Nucleus accumbens (tissue), 56 donors: Measurements from ENCODE around the gene CCDC32.
A peak's percentile ranks its signal among the peaks of the same experiment; 100 is the strongest.

ENCODE experiments used
- DNase-seq, 56 donors: peaks; one replicate each; lab custom pipeline; 2025; lab: John Stamatoyannopoulos, UW

The CCDC32 gene

DNA sequence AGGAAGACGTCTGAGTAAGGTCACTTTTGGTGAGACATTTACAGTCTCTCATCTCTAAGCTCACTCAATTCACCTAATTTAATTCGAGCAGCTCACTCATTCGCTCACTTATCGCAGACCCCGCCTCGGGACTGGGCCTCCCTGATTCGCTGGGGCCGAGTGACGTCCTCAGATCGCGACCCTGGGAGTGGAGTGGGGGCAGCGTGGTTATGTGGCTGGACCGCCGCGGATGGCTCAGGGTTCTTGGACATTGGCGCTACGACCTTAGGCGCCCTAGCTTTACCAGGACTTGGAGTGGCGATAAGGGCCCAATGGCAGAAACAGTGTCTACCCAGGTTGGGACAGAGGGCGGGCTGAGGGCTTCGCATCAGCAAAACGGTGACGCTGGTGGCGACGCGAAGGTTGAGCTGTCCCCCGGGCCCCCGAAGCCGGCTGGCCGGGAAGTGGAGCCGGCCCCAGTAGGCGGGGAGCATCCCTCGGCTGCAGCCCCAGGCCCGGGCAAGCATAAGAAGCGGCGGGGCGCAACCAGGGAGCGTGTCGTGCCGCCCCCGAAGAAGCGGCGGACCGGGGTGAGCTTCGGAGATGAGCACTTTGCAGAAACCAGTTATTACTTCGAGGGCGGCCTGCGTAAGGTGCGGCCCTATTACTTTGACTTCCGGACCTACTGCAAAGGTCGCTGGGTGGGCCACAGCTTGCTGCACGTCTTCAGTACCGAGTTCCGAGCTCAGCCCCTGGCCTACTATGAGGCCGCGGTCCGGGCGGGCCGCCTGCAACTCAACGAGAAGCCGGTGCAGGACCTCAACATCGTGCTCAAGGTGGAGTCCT, 4.5 kb upstream of the CCDC32 start, which contains the start of gene RPUSD2:
Gene RPUSD2, plus strand, starts transcription at position 171 of the 825 bp plus-strand sequence. Its CDS starts 39 bp downstream, at position 210.
- DNase-seq, result peak; percentile 20 to 96 (median 87)

DNA sequence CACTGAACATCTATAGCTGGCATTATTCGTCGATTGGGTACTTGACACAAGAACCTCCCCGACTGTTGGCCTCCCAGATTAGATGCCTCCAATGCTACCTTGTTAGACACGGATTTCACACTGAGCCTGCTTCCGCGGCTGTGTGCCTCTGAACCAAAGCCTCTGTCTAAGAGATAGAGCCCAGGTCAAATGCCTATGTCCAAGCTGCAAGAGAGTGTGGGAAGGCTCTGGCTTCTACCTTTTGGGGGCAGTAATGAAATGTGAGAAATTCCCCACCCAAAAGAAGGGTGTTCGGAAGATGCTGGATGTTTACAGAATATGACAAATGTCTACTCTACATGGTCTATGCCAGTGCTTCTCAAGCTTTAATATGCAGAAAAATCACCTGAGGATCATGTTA, 2.3 kb upstream of the CCDC32 start:
- DNase-seq, result peak in 1 of 56 donors; percentile 5

GRCh38 chr15:40565333-40566238, 744 bp upstream of the CCDC32 start:
- DNase-seq, result no peak

GRCh38 chr15:40563426-40563825, 1.4 kb downstream of the CCDC32 start:
- DNase-seq, result no peak

- DNase-seq, result no peak
Measured at GRCh38 chr15:40562691-40563090, 2.2 kb downstream of the CCDC32 start.

GRCh38 chr15:40558952-40559742, 5.7 kb downstream of the CCDC32 start:
- no peak for DNase-seq

DNA sequence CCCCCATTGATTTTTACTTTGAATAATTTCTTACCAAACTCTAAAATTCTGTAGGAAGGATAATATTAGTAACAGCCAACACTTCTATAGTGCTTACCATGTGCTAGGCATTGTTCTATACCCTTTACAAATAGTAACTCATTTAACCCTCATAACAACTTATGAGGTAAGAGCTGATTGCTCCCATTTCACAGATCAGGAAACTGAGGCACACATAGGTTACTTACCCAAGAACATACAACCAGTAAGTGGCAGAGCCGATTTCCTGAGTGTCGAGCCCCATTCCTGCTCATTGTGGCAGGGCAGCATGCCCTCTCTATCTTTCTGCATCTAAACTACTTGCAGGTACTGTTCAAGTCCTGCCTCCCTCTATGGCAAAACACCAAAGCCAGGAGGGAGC, 9.0 kb downstream of the CCDC32 start:
- DNase-seq, result no peak

GRCh38 chr15:40554161-40554525, 10.7 kb downstream of the CCDC32 start:
- DNase-seq, result no peak

DNA sequence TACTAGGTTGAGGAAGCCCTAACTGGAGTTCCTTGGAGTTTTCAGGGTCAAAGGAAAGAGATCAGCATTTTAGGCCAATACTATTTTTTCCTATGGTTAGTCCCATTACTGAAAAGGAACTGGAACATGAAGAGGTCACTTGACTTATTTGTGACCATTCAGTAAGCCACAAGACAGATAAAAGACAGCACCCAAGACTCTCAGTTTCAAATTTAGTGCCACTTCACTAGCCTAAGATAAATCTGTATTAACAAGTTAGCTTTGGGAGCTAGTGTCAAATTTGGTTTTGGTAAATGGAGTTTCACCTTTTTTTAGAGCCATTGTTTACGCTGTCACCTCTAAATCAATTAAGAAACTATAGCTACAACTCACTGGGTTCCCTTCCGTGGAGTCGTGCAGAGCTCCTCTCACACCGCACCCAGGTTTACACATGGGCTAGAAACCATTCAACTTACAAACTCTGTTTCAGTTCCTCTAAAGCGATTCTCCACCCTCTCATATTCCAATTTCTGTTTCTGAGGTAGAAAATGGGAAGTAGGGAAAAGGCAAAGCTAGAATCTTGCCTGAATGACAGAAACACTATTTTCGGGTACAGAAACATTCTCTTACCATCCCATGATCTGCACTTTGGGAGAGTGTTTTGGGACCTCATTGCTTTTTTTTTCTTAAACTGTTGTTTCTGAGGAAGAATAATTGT, 14.4 kb downstream of the CCDC32 start:
- DNase-seq, result no peak

GRCh38 chr15:40549894-40550293, 14.9 kb downstream of the CCDC32 start:
- no peak for DNase-seq

DNA sequence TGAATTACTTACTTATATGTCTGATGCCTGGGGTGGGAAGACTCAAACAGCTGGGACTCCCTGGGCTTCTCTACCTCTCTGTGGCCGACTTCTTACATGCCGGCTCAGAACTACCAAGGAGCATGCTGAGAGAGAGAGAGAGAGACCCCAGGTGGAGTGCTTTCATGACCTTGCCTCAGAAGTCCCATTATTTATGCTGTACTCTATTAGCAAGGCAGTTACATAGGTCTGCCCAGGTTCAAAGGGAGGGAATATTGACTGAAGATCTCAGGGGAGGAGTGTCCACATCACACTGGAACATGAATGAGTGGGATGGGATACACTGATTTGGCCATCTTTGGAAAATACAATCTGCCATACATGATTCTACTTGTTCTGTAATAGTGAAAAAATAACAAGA, 16.2 kb downstream of the CCDC32 start:
- no peak for DNase-seq

GRCh38 chr15:40545457-40545856, 19.4 kb downstream of the CCDC32 start:
- no peak for DNase-seq

- DNase-seq, result no peak
Measured at GRCh38 chr15:40543631-40544294, 21.1 kb downstream of the CCDC32 start.

- DNase-seq, result no peak
Measured at GRCh38 chr15:40543082-40543481, 21.8 kb downstream of the CCDC32 start.

GRCh38 chr15:40538976-40539375, 25.9 kb downstream of the CCDC32 start:
- no peak for DNase-seq

DNA sequence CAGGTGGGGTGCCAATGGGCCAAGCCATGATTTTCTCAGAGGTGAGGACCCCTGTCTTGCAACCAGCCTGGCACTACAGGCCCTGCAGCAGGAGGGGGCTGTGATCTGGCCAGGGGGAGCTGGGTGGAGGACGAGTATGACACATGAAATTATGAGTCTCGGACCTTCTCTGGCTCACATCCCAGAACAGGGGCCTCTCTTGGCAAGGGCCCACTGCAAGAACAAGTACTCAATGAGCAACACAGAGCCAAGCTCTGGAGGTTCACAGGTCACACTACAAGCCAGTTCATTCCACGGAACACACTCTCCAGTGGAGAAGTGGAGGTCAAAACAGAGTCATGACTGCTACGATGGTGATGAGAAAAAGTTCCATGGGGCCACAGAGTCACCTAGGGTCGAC, 28.3 kb downstream of the CCDC32 start:
- DNase-seq, result no peak

- DNase-seq, result no peak
Measured at GRCh38 chr15:40534371-40534770, 30.5 kb downstream of the CCDC32 start.

DNA sequence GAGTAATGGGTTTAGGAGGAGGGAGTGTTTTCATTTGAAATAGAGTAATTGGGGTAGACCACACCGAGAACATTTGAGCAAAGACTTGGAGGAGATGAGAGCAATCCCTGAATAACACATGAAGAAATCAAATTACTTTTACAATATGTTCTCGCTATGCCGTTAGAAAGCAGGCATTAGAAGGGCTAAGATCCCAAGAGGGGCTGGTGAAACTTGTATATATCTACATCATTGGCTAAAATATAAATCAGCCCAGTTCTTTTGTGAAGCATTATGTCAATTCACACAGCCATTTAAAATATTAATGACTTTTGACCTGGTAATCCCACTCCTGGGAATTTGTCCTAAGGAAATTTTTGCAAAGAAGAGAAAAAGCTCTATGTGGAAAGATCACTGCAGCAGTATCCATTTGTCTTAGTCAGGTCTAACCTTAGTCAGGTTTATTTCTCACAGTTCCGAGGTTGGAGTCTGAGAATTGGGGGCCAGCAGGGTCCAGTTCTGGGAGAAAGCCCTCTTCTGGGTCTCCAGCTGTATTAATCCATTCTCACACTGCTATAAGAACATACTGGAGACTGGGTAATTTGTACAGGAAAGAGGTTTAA, 31.0 kb downstream of the CCDC32 start:
- DNase-seq, result no peak

DNA sequence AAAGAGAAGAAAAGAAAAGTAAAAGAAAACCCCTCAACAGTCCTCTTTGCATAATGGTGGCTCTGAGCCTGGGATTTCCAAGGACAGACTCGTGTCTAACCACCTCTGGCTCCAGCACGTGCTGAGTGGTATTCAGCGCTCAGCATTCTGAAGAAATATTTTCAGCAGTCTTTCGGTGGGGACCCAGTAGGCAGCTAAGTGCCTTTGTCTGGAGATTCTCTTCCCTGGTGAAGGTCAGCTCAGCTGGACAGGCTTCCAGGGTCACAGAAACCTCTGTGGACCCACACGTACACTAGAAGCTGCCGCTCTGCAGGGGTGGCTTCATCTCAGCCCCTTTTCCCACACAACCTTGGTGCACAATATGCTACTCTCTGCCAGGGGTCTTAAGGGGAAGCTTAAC, 36.0 kb downstream of the CCDC32 start:
- DNase-seq, result no peak
